ENCODE data around the gene SLC38A9.

DNA sequence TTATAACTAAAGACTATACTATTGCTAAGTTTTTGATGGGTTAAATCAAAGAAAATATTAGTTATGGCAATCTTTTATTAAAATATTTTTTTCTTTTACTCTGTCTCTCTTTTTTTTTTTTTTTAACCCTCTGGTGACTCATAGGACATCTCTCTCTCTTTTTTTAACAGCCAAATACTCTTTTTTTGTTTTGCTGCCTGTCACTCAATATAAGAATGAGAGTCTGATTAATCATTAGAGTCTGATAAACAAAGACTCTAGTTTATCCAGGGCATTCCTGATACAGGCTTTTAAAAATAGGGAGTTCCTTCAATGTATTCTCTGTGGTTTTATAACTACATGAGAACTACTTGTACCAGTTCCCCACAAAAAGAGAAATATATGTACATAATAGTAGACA lies 77.3 kb downstream of the SLC38A9 start:
- TF ChIP-seq CTCF (IDR thresholded peaks at IDR 0.05; ENCODE audit: low read depth, low read length) (no peak), POLR2A (IDR thresholded peaks at IDR 0.05; ENCODE audit: extremely low read depth, insufficient read length) (no peak), MYC (IDR thresholded peaks at IDR 0.05; ENCODE audit: low read depth, low read length) (no peak)

All from NB4 (cell line).